ENCODE results near the gene PCSK5. TPM values are rescaled to one million over a fixed set of nuclear protein-coding genes. Genes with fewer than 3 reads are reported as not detected.
"Not testable (repeated sequence)": the region's sequence is repeated elsewhere in the genome, so short reads cannot be mapped to it uniquely, and the experiment has no call there.

PCSK5 gene
- total and polyA plus RNA-seq, 2 of the 8 experiments (the other 6 are each of a cell fraction or from before 2014, with no cell fraction given): 5.5 to 10.7 TPM

DNA sequence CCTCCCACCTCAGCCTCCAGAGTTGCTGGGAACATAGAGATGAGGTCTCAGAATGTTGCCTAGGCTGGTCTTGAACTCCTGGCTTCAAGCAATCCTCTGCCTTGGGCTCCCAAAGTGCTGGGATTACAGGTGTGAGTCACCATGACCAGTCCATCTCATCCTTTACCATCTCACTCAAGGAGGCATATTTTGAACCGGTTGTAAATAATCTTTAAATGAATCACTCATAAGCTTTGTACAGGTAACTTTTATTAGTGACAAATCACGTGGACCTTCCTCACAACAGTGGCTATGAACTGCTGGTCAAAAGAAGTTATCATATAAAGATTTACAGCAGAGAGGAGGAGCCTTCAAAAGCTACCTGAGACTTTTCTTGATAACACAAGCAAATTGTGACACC is 433.0 kb downstream of the PCSK5 start (continued):
- TF ChIP-seq, protein P1, sequence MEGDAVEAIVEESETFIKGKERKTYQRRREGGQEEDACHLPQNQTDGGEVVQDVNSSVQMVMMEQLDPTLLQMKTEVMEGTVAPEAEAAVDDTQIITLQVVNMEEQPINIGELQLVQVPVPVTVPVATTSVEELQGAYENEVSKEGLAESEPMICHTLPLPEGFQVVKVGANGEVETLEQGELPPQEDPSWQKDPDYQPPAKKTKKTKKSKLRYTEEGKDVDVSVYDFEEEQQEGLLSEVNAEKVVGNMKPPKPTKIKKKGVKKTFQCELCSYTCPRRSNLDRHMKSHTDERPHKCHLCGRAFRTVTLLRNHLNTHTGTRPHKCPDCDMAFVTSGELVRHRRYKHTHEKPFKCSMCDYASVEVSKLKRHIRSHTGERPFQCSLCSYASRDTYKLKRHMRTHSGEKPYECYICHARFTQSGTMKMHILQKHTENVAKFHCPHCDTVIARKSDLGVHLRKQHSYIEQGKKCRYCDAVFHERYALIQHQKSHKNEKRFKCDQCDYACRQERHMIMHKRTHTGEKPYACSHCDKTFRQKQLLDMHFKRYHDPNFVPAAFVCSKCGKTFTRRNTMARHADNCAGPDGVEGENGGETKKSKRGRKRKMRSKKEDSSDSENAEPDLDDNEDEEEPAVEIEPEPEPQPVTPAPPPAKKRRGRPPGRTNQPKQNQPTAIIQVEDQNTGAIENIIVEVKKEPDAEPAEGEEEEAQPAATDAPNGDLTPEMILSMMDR (IDR thresholded peaks at IDR 0.05; ENCODE audit: control extremely low read depth in 1 of 3, insufficient read depth in 1 of 3, low read depth in 1 of 3, low read length in 3 of 3): no peak
- TF ChIP-seq SIRT6 (IDR thresholded peaks at IDR 0.05; ENCODE audit: low read length) (no peak), POU5F1 (IDR thresholded peaks at IDR 0.05; ENCODE audit: low read depth, low read length) (no peak)

DNA sequence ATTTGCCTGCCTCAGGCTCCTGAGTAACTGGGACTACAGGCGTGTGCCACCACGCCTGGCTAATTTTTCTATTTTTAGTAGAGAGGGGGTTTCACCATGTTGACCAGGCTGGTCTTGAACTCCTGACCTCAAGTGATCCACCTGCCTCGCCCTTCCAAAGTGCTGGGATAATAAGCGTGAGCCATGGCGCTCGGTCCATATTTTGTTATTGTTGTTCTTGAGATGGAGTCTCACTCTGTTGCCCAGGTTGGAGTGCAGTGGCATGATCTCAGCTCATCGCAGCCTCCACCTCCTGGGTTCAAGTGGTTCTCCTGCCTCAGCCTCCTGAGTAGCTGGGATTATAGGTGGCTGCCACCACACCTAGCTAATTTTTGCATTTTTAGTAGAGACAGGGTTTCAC is 433.6 kb downstream of the PCSK5 start:
- H2BK20ac ChIP-seq (ENCODE audit: low read length); H3K27me3 ChIP-seq (replicated peaks in 1 of 4; ENCODE audit: control insufficient read depth in 3 of 4, extremely low read depth in 1 of 4, insufficient read depth in 3 of 4, low read length in 3 of 4); H3K9me3 ChIP-seq (ENCODE audit: insufficient read depth in 2 of 2, low read depth in 1 of 2, low read length in 1 of 2); H3K14ac ChIP-seq (ENCODE audit: insufficient read length); H3K79me1 ChIP-seq (ENCODE audit: low read depth, low read length); H3K4me3 ChIP-seq (ENCODE audit: extremely low read depth in 1 of 4, insufficient read depth in 2 of 4, low read depth in 3 of 4, low read length in 4 of 4); H4K5ac ChIP-seq (ENCODE audit: insufficient read length, low read depth, low read length); POLR2A ChIA-PET (ENCODE audit: partially characterized antibody); H3K4ac ChIP-seq (replicated peaks; ENCODE audit: insufficient read length, low read depth, low read length); H3K4me1 ChIP-seq (replicated peaks in 1 of 4; ENCODE audit: control insufficient read depth in 3 of 4, insufficient read depth in 4 of 4, low read length in 3 of 4); H2BK5ac ChIP-seq (ENCODE audit: low read depth, low read length); H3K4me2 ChIP-seq (ENCODE audit: insufficient read depth in 1 of 2, low read depth in 2 of 2, low read length in 2 of 2); H2AK5ac ChIP-seq (ENCODE audit: low read depth, low read length); H2BK120ac ChIP-seq (replicated peaks; ENCODE audit: low read depth, low read length); H3K23ac ChIP-seq (ENCODE audit: insufficient read length); H3K23me2 ChIP-seq (ENCODE audit: low read depth, low read length); H2AFZ ChIP-seq (ENCODE audit: low read length); H3K79me2 ChIP-seq (ENCODE audit: control insufficient read depth in 1 of 2, insufficient read depth in 2 of 2, low read length in 2 of 2); H4K91ac ChIP-seq (replicated peaks; ENCODE audit: insufficient read length, low read length); H2BK15ac ChIP-seq (ENCODE audit: low read length); FAIRE-seq; H3K27ac ChIP-seq (ENCODE audit: low read depth, low read length); H4K20me1 ChIP-seq (replicated peaks in 1 of 2; ENCODE audit: control insufficient read depth in 1 of 2, insufficient read depth in 2 of 2, low read length in 2 of 2); H3K56ac ChIP-seq (replicated peaks; ENCODE audit: insufficient read length, low read depth, low read length); H3K9ac ChIP-seq (replicated peaks in 1 of 4; ENCODE audit: extremely low read depth in 1 of 4, low read depth in 3 of 4, low read length in 3 of 4); DNase-seq (ENCODE audit: low read depth in 1 of 2, low spot score in 2 of 2); H4K8ac ChIP-seq (ENCODE audit: extremely low read depth, insufficient read depth, low read length); H2BK12ac ChIP-seq (ENCODE audit: low read depth, low read length); H3K36me3 ChIP-seq (ENCODE audit: control insufficient read depth in 2 of 4, insufficient read depth in 4 of 4, low read length in 3 of 4); H3K18ac ChIP-seq (ENCODE audit: extremely low read depth, low read length): not testable (repeated sequence)
- 96% methylated on average over 7 of the region's 7 CpGs; no CpG with 5 or more reads in 1 of the 2 experiments for WGBS, 2 experiments (ENCODE audit: extremely low coverage in 1 of 2, insufficient coverage in 1 of 2, insufficient read length in 1 of 2, insufficient replicate concordance in 2 of 2, low coverage in 1 of 2, low lambda C conversion rate in 2 of 2, missing lambda C conversion rate in 1 of 2)
- CTCF ChIA-PET (ENCODE audit: partially characterized antibody): interaction anchor here (1.2 kb wide), 1 partner anchor 71 kb away, joined by 3 read pairs; the partner anchor contains the start of gene RFK
